Left hindlimb (tissue), 1 donor: ENCODE measurements around the gene DISC1.

ENCODE experiments used
- DNase-seq: peaks from one replicate; pipeline ENCODE4 v3.0.0-alpha.2; 2018

Gene DISC1

GRCh38 chr1:231970684-231971083, 344.1 kb downstream of the DISC1 start:
- no peak for DNase-seq

DNA sequence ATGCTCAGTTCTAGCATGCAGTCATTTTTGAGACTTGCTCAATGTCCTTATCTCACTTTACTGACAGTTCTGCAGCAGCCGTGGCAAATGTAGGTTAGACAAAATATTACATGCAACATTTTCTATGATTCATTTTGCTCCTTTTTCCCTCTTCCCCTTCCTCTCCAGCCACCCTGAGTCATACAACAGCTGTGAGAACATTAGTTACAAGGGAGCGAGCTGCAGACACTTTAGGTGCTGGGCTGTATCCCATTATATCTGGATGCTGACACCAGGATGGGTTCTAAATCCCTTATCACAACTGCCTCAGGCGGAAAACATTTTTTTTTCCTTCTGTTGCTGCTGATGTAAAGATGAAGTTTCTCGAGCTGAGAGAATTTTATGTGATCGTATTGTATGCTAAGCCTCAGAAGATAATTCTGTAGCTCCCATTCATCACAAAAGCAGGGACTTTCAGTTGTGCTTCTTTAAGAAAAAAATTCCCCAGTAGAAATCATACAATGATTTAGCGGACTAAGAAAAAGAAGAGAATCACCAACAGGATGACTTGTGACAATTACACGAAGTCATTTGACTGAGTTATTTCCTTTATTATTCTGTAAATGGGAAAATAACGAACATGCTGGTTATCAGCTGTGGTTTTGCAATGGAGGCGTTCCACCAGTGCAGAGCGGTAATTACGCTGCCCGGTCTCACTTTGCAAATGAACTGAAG, 345.0 kb downstream of the DISC1 start:
- no peak for DNase-seq

DNA sequence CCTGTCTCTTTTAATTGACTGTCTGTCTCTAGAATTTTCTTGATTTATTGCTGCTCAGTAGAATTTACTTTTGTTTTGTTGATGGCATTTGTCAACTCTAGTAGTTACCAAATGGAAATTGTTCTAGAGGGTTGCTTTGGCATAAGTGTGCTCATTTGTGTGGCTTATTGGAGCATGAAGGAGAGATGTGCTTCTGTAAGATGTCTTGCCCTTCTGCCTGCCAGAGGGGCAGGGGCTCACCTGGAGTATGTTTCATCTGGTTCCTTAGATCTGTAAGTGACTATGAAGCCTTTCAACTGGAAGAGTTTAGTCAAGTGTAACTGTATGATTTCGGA, 345.5 kb downstream of the DISC1 start:
- DNase-seq, result no peak

DNA sequence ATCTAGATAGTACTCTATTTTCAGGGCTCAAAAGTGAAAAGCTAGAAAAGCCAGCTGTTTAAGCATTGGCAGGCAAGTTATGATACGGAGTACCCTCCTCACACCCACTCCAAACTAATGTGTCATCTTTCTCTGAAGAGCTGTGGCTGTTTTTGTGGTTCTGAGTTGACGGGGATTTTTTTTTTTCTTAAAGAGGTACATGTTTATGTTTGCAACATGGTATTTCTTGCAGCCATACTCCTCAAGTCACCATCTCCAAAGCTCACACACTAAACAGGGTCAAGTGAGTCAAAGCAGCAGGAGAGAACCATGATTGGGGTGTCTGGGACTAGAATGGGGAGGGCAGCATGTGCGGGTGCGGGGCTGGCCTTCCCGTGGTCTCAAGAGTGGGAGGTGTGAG, 347.2 kb downstream of the DISC1 start:
- DNase-seq, result no peak

GRCh38 chr1:231976231-231976630, 349.6 kb downstream of the DISC1 start:
- no peak for DNase-seq

DNA sequence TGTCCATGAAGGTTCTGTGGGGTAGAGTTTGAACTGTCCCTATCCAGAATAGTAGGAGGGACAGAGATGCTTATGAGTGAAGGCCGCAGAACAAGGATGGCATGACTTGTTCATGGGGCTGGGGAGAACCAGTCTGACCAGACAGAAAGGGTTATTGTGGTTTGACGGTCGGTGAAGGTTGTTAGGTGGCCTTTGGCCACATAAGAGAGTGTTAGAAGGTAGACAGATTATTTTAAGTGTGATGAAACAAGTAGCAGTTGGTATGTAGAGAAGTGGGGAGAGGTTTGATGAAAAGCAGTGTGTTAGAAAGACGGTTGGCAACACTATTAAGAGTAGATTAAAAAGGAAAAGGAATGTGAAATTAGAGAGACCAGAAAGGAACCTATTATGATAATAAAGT, 355.1 kb downstream of the DISC1 start:
- DNase-seq, result no peak

DNA sequence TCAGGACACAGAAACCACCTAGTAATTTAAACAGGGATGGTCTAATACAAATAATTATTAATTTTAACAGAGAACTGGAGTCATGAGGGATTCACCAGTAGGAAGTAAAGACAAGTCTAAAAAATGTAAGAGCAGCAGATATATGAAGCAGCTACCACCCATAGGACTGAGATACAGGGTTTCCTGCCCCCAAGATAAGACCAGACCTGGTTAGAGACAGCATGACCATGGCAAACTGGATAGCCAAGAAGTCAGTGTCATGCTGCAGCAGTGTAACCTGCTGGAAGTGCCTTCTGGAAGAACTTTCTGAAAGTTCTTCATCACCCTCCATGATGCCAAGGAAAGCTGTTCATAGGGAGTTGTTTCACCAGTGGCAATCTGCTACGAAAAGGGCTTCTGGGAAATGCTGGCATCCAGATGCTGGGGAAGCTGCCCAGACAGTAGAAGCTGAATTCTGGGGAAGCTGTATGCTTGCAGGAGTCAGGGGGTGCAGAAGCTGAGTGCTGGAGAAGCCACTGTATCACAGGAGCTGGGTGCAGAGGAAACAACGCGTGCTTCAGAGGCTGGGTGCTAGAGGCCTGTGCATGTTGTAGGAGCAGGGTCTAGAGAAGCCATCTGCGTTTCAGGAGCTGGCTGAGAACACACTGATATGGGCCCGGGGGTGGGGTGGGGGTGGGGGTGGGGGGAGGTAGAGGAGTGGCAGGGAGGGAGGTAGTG, 356.4 kb downstream of the DISC1 start:
- DNase-seq, result no peak

DNA sequence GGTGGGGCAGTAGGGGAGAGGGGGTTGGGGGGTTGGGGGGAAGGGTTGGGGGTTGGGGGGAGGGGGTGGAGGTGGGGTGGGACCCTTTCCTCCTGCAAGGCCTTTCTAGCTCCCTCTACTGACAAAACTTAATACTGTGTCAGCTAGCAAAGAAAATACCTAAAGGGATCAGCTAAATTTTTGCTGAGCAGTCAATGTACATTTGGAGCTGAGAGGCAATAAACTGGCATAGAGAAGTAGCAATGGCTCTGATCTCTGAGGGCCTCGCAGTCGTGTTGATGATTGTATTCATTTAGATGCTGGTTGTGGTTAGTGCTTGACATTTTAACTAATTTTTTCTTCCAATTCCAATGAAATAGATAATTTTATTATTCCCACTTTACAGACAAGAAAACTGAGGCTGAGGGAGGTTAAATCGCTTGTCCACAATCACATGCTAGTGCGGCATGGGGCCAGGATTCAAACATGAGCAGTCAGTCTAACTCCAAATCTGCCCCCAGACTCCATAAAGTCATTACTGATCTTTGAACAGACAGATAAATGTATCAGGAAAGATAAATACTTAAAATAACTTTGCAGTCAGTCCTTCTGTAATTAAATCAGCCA, 357.1 kb downstream of the DISC1 start:
- DNase-seq, result no peak

DNA sequence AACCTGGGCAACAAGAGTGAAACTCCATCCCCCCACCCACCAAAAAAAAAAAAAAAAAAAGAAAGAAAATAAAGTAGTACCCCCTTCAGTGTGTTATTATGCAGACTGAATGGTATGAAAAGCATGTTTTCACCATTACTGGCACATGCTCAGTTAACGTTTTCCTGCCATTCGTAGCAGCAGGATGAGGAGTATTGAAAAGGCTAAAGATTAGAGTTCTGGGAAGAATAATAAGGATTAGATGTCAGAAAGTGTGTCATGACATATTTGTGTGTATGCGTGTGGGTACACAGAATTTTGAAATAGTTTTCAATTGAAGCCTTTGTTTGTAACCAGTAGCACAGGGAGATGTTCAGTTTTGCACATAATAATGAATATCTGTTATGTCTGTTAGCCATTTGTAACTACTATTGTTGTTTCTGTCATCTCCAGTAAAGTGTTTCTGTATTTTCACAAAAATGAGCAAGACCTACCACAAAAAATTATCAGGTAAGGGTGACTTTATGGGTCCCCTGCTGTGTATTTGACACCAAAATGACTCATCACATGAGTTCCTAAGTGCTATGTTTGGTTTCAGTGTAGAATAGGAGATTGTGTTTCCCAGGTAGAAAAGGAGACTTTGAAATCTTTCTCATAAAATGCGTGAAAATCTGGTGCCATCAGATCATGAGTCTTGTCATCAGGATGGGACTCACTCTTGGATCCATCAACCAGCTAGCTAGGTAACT, 358.9 kb downstream of the DISC1 start:
- DNase-seq, result no peak

DNA sequence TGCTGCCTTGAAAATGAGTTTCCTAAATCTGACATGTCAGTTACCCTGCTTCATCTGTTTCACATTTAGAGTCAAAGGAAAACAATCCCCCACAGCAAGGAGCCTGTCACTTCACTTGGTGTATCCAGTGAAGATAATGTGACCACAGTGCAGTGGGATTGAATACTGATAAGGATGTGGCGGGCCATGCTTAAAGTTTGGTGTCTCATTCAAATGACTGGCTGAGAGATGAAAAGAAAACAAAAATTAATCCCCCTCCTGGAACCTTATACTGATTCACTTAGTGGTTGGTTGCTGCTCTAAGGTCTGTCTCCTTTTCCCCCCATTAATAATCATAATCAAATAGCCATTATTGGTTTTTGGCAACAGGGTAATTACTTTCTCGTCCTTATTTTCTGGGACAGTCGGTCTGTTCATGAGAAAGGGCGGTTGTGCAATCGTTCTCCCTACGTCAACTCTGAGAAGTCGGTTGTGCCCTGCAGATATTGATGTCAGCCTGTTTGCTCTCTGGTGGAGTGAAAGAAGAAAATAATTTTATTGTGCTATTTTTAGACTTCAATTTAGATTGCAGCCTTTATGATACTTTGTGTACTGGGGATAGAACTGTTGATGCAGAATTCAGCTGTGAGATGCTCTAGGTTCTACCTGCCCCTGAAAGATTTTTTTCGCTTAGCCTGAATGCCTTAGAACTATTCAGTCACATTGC, 360.2 kb downstream of the DISC1 start:
- no peak for DNase-seq

GRCh38 chr1:231990388-231990787, 363.8 kb downstream of the DISC1 start:
- DNase-seq, result no peak

GRCh38 chr1:231991231-231991630, 364.6 kb downstream of the DISC1 start:
- no peak for DNase-seq

- no peak for DNase-seq
These were observed 367.4 kb downstream of the DISC1 start for GRCh38 chr1:231993968-231994455.

GRCh38 chr1:231998791-231999190, 372.2 kb downstream of the DISC1 start:
- no peak for DNase-seq

DNA sequence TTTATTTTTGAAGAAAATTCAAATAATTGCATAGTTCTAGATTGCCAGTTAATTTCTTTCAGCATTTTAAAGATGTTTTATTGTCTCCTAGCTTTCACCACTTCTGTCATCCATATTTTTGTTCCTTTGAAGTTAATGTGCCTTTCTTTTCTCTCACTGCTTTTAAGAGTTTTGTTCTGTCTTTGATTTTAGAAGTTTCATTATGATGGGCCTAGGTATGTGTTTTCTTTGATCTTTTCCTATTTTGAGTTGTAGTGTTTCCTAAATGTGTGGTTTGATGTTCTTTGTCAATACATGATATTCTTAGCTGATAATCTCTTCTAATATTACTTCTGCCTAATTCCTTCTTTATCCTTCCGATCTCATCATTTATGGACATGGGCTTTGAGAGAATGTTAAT, 378.7 kb downstream of the DISC1 start:
- no peak for DNase-seq

DNA sequence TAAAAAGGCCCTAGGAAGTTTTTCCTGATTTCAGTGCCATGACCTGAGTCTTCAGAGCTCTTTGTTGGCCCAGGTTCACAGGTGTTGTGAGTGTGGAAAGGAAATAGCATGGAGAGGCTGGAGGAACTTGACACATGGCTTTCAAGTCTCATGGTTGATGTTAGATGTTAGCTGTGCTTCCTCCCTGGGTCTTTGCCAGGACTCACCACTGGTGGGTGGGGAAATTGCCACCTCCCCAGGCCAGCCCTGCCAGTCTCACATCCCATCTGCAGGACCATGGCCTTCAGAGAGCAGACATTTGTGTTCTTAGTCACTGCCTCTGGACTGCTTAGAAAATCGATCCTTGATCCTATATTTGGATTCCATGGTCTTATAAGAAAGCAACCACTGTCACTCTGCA, 383.2 kb downstream of the DISC1 start:
- no peak for DNase-seq

DNA sequence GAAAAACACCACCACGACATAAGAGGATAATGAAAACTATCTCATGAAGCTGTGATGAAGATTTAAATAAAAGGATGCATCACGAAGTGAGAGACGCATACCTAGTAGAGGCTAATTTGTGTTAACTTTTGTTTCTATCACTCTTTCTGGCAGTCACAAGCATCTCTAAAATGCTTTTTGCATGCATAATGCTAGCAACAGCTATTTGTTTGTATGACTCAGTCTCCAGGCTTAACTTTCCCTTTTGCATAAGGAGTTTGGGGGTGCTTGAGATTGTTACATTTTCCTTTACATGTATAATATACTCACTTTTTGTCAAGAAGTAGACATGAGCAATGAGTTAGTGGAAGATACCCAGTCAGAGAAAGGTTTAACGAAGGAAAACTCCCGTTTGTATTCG, 385.4 kb downstream of the DISC1 start:
- no peak for DNase-seq

- peak; percentile 56 for DNase-seq
These were observed 386.3 kb downstream of the DISC1 start for GRCh38 chr1:232012773-232013386.

DNA sequence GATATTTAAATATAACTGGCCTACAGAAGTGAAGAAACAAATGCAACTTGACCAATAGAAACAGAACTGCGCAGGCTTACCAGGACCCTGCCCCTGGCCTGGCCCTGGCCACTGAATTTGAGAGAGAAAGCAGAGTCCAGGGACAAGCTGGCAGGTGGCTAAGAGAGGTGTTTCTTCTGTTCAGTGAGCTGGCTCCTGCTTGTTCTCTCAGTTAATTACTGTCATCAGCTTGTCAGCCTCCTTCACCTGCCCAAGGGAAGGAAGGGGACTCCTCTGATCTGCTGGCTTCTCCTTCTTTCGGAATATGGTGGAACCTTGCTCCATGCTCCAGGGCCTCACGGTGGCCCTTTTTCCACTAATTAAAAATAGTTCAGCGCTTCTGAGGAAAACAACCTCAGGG, 388.4 kb downstream of the DISC1 start:
- DNase-seq, result no peak

DNA sequence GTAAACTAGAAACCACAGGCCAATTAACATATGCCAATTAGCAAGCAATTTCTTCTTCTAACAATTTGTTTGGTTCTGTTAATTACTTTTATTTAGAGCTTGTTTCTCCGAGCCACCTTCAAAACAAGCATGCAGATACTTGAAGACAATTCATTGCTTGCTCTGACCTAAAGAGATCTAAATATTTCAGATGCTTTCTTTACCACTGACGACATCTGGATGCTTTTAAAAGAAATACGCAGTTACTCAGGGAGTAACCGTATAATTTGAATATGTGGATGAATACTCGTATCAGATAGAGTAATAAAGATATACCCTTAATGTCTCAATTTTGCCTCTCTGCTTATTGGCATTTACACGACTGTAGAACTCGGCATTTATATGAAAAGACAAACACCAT, 390.0 kb downstream of the DISC1 start:
- no peak for DNase-seq

- DNase-seq, result no peak
These were observed 390.5 kb downstream of the DISC1 start for GRCh38 chr1:232017057-232017456.

GRCh38 chr1:232017759-232018158, 391.2 kb downstream of the DISC1 start:
- DNase-seq, result no peak
